Lower lobe of right lung (tissue), 2 donors: Measurements from ENCODE around the gene SCN5A. TPM values are rescaled to one million over a fixed set of nuclear protein-coding genes. Genes with fewer than 3 reads are reported as not detected.
A peak's percentile ranks its signal among the peaks of the same experiment; 100 is the strongest.

Source experiments
- ATAC-seq, 2 donors: fragments of 200-7000 bp; cut with Tn5 transposase; one replicate each; pipeline ENCODE4 v1.9.1; 2020 to 2022; ENCODE audit warnings: mild to moderate bottlenecking in 2 of 2, moderate library complexity in 2 of 2
- DNase-seq: peaks from one replicate; pipeline ENCODE4 v3.0.0-alpha.2; 2020
- H3K27ac ChIP-seq: fragments of 200-600 bp; one replicate; pipeline ENCODE4 v1.8.0; 2022
- H3K27me3 ChIP-seq: fragments of 200-600 bp; one replicate; pipeline ENCODE4 v1.8.0; 2022; ENCODE audit warnings: low read depth
- H3K36me3 ChIP-seq: fragments of 200-600 bp; one replicate; pipeline ENCODE4 v1.8.0; 2022; ENCODE audit warnings: mild to moderate bottlenecking
- H3K4me1 ChIP-seq: fragments of 200-600 bp; one replicate; pipeline ENCODE4 v1.8.0; 2022
- H3K4me3 ChIP-seq: fragments of 200-600 bp; one replicate; pipeline ENCODE4 v1.8.0; 2022; ENCODE audit warnings: mild to moderate bottlenecking
- H3K9me3 ChIP-seq: fragments of 200-600 bp; one replicate; pipeline ENCODE4 v1.8.0; 2022
- CTCF ChIP-seq: fragments of 200-600 bp; IDR thresholded peaks from one replicate; pipeline ENCODE4 v1.8.0; 2022; ENCODE audit warnings: antibody characterized with exemption, mild to moderate bottlenecking
- intact Hi-C: fragments of 100-400 bp; cut with DNase I; formaldehyde crosslinking; loops from one replicate; pipeline ENCODE4 v1.11.0; 2022
- total RNA-seq: library from RNA; stranded (reverse); fragmentation: NEBNext Ultra II Directional; extraction: Animal tissue kit (Norgen Biotek cat#: 25700); gene quantifications from one replicate; pipeline ENCODE4 v1.2.1, GENCODE V29; 2021
- donor health status: DM: no; HTN: yes; CAD: no; lungs with severe emphysema.

The SCN5A gene
- total RNA-seq, 1 donor from 2014 or later = 0.24 TPM

GRCh38 chr3:38526792-38527191 lies 122.7 kb downstream of the SCN5A start:
- Histone ChIP-seq H3K4me1 (no peaks in the 10 kb centered on the region), H3K4me3 (no peak overlapping the region), H3K27ac (no peak overlapping the region), H3K27me3 (no peaks in the 10 kb centered on the region), H3K36me3 (peaks cover 45% of the 10 kb centered on the region), H3K9me3 (no peaks in the 10 kb centered on the region)
- TF ChIP-seq CTCF = no peak
- ATAC-seq (no peak), DNase-seq (no peak)
- intact Hi-C loops = loop anchor here (10.0 kb wide), 1 partner anchor 128 kb away; no protein-coding TSS in a partner anchor

DNA sequence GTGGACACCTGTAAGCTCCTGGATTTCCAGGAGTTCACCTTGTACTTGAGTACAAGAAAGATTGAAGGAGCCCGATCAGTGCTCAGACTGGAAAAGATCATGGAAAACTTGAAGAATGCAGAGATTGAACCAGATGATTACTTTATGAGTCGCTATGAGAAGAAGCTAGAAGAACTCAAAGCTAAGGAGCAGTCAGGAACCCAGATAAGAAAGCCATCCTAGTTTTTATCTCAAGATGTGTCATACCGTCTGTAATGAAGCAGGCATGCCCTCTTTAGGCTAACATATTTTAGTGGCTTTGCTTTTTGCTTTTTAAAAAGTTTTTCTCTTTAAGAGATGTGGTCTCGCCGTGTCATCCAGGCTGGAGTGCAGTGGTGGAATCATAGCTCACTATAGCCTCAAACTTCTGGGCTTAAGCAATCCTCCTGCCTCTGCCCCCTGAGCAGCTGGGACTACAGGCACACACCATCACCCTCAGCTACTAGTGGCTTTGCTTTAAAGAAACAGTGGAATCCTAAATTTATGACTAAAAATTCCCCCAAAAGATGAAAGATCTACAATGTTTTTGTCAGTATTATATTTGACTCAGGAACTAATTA lies 125.2 kb downstream of the SCN5A start:
- no peaks in the 10 kb centered on the region for H3K9me3 ChIP-seq
- intact Hi-C loops = loop anchor here (10.0 kb wide), 1 partner anchor 131 kb away; no protein-coding TSS in a partner anchor
- TF ChIP-seq CTCF = no peak
- DNase-seq (no peak), ATAC-seq (no peak)
- H3K4me3 ChIP-seq = no peak overlapping the region
- H3K27ac ChIP-seq = no peak overlapping the region
- peaks cover 45% of the 10 kb centered on the region for H3K36me3 ChIP-seq
- no peaks in the 10 kb centered on the region for H3K4me1 ChIP-seq
- H3K27me3 ChIP-seq = no peaks in the 10 kb centered on the region

DNA sequence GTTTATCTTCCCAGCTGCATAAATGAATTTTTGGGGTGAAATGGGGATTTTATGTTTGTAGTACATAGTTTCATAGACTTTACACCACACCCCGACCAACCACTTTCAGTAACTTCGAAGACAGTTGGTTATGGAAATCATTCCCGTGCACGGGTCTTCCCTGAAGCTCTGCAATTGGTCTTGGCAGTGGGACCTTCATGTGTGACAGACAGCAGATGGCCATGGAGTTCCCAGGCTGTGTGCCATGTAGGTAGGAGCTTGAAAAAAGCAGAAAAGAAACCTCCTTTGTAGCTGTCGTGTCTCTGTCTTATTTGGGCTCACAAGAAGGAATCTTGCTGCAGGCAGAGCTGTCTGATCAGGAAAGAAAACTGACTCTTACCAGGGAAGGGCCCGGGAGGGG lies 127.5 kb downstream of the SCN5A start:
- DNase-seq = no peak
- ATAC-seq = no peak
- Histone ChIP-seq H3K27ac (no peak overlapping the region), H3K4me3 (no peak overlapping the region), H3K9me3 (no peaks in the 10 kb centered on the region), H3K36me3 (peaks cover 40% of the 10 kb centered on the region), H3K4me1 (no peaks in the 10 kb centered on the region), H3K27me3 (no peaks in the 10 kb centered on the region)
- TF ChIP-seq CTCF = no peak
- intact Hi-C loops = loop anchor here (10.0 kb wide), 1 partner anchor 133 kb away; no protein-coding TSS in a partner anchor

GRCh38 chr3:38521391-38521987 lies 128.0 kb downstream of the SCN5A start:
- Histone ChIP-seq H3K9me3 (no peaks in the 10 kb centered on the region), H3K4me3 (no peak overlapping the region), H3K27me3 (no peaks in the 10 kb centered on the region), H3K36me3 (peaks cover 35% of the 10 kb centered on the region), H3K4me1 (no peaks in the 10 kb centered on the region), H3K27ac (no peak overlapping the region)
- TF ChIP-seq CTCF = peak; percentile 94
- ATAC-seq (peak; percentile 68 to 72), DNase-seq (no peak)
- intact Hi-C loops = loop anchor here (10.0 kb wide), 1 partner anchor 133 kb away; no protein-coding TSS in a partner anchor

- ATAC-seq = no peak
These were observed 129.8 kb downstream of the SCN5A start for GRCh38 chr3:38519651-38520050.

More at GRCh38 chr3:38519651-38520050, 129.8 kb downstream of the SCN5A start:
- no peaks in the 10 kb centered on the region for H3K27me3 ChIP-seq
- no peak for TF ChIP-seq CTCF
- no peaks in the 10 kb centered on the region for H3K4me1 ChIP-seq
- H3K36me3 ChIP-seq = peaks cover 27% of the 10 kb centered on the region
- H3K4me3 ChIP-seq = no peak overlapping the region
- DNase-seq = no peak
- no peaks in the 10 kb centered on the region for H3K9me3 ChIP-seq
- intact Hi-C loops = loop anchor here (10.0 kb wide), 1 partner anchor 135 kb away; no protein-coding TSS in a partner anchor
- H3K27ac ChIP-seq = no peak overlapping the region
